Measurements from ENCODE around the gene SFXN3.

SFXN3 gene

DNA sequence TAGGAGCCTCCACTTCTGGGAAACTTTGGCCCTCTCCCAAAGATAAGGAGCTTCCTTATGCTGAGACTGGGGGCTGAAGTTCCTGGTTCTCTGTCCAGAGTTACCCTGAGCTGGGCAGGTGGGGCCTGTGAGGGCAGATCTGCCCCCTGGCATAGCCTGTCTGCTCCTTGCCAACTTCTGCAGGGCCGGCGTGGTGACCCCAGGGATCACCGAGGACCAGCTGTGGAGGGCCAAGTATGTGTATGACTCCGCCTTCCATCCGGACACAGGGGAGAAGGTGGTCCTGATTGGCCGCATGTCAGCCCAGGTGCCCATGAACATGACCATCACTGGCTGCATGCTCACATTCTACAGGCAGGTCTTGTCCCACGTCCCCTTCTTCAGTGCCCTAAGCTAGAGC lies 4.3 kb downstream of the SFXN3 start:
- no peak for ATAC-seq
- no peak for TF ChIP-seq ARNTL (CRISPR knock-in tag; IDR thresholded peaks at IDR 0.05; ENCODE audit: borderline replicate concordance, low read depth)
- TF ChIP-seq, protein P1, sequence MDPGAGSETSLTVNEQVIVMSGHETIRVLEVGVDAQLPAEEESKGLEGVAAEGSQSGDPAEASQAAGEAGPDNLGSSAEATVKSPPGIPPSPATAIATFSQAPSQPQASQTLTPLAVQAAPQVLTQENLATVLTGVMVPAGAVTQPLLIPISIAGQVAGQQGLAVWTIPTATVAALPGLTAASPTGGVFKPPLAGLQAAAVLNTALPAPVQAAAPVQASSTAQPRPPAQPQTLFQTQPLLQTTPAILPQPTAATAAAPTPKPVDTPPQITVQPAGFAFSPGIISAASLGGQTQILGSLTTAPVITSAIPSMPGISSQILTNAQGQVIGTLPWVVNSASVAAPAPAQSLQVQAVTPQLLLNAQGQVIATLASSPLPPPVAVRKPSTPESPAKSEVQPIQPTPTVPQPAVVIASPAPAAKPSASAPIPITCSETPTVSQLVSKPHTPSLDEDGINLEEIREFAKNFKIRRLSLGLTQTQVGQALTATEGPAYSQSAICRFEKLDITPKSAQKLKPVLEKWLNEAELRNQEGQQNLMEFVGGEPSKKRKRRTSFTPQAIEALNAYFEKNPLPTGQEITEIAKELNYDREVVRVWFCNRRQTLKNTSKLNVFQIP (CRISPR knock-in tag; IDR thresholded peaks at IDR 0.05; ENCODE audit: borderline replicate concordance, low read depth), result no peak
- TF ChIP-seq ZNF8 (CRISPR knock-in tag; IDR thresholded peaks at IDR 0.05), result no peak
- TF ChIP-seq, protein P2, sequence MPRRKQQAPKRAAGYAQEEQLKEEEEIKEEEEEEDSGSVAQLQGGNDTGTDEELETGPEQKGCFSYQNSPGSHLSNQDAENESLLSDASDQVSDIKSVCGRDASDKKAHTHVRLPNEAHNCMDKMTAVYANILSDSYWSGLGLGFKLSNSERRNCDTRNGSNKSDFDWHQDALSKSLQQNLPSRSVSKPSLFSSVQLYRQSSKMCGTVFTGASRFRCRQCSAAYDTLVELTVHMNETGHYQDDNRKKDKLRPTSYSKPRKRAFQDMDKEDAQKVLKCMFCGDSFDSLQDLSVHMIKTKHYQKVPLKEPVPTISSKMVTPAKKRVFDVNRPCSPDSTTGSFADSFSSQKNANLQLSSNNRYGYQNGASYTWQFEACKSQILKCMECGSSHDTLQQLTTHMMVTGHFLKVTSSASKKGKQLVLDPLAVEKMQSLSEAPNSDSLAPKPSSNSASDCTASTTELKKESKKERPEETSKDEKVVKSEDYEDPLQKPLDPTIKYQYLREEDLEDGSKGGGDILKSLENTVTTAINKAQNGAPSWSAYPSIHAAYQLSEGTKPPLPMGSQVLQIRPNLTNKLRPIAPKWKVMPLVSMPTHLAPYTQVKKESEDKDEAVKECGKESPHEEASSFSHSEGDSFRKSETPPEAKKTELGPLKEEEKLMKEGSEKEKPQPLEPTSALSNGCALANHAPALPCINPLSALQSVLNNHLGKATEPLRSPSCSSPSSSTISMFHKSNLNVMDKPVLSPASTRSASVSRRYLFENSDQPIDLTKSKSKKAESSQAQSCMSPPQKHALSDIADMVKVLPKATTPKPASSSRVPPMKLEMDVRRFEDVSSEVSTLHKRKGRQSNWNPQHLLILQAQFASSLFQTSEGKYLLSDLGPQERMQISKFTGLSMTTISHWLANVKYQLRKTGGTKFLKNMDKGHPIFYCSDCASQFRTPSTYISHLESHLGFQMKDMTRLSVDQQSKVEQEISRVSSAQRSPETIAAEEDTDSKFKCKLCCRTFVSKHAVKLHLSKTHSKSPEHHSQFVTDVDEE (CRISPR knock-in tag; IDR thresholded peaks at IDR 0.05), result no peak
- TF ChIP-seq TCF4 (CRISPR knock-in tag; IDR thresholded peaks at IDR 0.05; ENCODE audit: borderline replicate concordance), result no peak

DNA sequence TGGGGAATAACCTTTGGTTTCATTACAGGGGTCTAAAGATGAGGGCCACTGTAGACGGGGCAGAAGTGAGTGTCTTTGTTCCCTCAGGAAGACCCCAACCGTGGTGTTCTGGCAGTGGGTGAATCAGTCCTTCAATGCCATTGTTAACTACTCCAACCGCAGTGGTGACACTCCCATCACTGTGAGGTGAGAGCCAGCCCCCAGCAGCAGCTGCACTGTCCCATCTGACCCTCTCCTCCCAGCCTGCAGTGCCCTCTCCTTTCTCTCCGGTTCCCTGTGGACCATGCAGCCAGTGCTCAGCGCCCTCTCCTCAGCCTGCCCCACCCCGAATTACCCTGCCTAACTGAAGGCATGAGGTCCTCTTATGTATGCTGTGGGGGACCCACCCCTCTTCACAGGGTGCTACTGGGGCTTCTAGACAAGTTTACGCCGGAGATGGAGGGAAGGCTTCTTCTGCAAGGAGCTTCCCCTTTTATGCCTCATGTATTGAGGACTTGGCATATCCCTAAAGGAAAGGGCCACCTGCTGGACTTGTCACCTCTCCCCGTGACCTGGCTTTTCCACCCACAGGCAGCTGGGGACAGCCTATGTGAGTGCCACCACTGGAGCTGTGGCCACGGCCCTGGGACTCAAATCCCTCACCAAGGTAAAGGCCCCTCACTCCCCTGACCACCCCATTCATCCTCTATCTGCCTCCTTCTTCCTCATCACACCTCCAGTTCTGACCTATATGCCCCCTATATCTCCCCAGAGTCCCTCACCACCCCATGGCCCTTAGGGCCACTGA lies 5.1 kb downstream of the SFXN3 start:
- no peak for ATAC-seq
- TF ChIP-seq RARB (CRISPR knock-in tag; IDR thresholded peaks at IDR 0.05) (no peak), TOX (CRISPR knock-in tag; IDR thresholded peaks at IDR 0.05; ENCODE audit: borderline replicate concordance) (no peak)
- TF ChIP-seq, protein P2 (CRISPR knock-in tag; IDR thresholded peaks at IDR 0.05), result no peak

DNA sequence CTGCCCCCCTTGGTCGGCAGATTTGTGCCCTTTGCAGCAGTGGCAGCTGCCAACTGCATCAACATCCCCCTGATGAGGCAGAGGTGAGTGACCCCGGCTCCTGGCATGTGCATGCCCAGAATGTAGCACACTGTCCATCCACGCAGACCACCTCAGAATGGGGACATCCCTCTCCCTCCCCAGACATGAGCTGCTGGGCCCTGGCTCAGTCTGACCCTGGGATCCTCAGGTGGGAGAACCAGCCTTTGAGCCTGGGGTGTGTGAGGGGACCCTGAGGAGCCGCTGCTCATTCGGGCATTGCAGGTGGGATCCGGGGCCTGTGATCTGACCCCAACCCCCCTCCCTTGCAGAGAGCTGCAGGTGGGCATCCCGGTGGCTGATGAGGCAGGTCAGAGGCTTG lies 5.7 kb downstream of the SFXN3 start:
- no peak for ATAC-seq
- TF ChIP-seq OSR1 (CRISPR knock-in tag; IDR thresholded peaks at IDR 0.05) (no peak), ARNTL (CRISPR knock-in tag; IDR thresholded peaks at IDR 0.05; ENCODE audit: borderline replicate concordance, low read depth) (no peak), ESRRG (CRISPR knock-in tag; IDR thresholded peaks at IDR 0.05) (no peak), ZFP30 (CRISPR knock-in tag; IDR thresholded peaks at IDR 0.05) (no peak)
- TF ChIP-seq, protein P3, sequence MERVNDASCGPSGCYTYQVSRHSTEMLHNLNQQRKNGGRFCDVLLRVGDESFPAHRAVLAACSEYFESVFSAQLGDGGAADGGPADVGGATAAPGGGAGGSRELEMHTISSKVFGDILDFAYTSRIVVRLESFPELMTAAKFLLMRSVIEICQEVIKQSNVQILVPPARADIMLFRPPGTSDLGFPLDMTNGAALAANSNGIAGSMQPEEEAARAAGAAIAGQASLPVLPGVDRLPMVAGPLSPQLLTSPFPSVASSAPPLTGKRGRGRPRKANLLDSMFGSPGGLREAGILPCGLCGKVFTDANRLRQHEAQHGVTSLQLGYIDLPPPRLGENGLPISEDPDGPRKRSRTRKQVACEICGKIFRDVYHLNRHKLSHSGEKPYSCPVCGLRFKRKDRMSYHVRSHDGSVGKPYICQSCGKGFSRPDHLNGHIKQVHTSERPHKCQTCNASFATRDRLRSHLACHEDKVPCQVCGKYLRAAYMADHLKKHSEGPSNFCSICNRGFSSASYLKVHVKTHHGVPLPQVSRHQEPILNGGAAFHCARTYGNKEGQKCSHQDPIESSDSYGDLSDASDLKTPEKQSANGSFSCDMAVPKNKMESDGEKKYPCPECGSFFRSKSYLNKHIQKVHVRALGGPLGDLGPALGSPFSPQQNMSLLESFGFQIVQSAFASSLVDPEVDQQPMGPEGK (CRISPR knock-in tag; IDR thresholded peaks at IDR 0.05; ENCODE audit: borderline replicate concordance), result no peak
- TF ChIP-seq, protein P4, sequence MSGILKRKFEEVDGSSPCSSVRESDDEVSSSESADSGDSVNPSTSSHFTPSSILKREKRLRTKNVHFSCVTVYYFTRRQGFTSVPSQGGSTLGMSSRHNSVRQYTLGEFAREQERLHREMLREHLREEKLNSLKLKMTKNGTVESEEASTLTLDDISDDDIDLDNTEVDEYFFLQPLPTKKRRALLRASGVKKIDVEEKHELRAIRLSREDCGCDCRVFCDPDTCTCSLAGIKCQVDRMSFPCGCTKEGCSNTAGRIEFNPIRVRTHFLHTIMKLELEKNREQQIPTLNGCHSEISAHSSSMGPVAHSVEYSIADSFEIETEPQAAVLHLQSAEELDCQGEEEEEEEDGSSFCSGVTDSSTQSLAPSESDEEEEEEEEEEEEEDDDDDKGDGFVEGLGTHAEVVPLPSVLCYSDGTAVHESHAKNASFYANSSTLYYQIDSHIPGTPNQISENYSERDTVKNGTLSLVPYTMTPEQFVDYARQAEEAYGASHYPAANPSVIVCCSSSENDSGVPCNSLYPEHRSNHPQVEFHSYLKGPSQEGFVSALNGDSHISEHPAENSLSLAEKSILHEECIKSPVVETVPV (CRISPR knock-in tag; IDR thresholded peaks at IDR 0.05), result no peak

DNA sequence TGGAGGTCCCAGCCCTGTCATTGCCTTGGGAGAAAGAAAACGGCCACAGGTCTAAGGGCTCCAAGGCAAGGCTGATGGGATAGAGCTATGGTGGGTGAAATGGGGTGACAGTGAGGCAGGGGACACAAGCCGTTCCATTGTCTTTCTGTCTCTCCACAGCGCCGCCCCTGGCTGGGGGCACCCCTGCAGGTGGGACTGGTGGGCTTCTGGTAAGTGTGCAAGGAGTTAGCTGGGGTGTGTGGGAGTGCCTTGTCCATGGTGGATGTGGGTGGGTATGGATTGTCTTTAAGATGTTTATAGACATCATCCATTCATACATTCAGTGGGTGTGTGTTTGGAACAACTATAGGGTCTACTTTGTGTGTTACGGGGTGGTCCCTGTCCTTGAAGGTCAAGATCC lies 7.5 kb downstream of the SFXN3 start:
- no peak for ATAC-seq
- TF ChIP-seq ZNF70 (CRISPR knock-in tag; IDR thresholded peaks at IDR 0.05), result no peak
- no peak for TF ChIP-seq TCF4 (CRISPR knock-in tag; IDR thresholded peaks at IDR 0.05; ENCODE audit: borderline replicate concordance)
- TF ChIP-seq RARB (CRISPR knock-in tag; IDR thresholded peaks at IDR 0.05), result no peak
- no peak for TF ChIP-seq GLIS3 (CRISPR knock-in tag; IDR thresholded peaks at IDR 0.05)
- no peak for TF ChIP-seq TOX (CRISPR knock-in tag; IDR thresholded peaks at IDR 0.05; ENCODE audit: borderline replicate concordance)
- no peak for TF ChIP-seq ESRRG (CRISPR knock-in tag; IDR thresholded peaks at IDR 0.05)
- TF ChIP-seq, protein P5, sequence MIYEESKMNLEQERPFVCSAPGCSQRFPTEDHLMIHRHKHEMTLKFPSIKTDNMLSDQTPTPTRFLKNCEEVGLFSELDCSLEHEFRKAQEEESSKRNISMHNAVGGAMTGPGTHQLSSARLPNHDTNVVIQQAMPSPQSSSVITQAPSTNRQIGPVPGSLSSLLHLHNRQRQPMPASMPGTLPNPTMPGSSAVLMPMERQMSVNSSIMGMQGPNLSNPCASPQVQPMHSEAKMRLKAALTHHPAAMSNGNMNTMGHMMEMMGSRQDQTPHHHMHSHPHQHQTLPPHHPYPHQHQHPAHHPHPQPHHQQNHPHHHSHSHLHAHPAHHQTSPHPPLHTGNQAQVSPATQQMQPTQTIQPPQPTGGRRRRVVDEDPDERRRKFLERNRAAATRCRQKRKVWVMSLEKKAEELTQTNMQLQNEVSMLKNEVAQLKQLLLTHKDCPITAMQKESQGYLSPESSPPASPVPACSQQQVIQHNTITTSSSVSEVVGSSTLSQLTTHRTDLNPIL (CRISPR knock-in tag; IDR thresholded peaks at IDR 0.05; ENCODE audit: low read depth), result no peak
- TF ChIP-seq ZFP30 (CRISPR knock-in tag; IDR thresholded peaks at IDR 0.05), result no peak
- no peak for TF ChIP-seq SNAI2 (CRISPR knock-in tag; IDR thresholded peaks at IDR 0.05)
- TF ChIP-seq PPARA (CRISPR knock-in tag; IDR thresholded peaks at IDR 0.05; ENCODE audit: borderline replicate concordance), result no peak
- TF ChIP-seq, protein P4 (CRISPR knock-in tag; IDR thresholded peaks at IDR 0.05), result no peak
- no peak for TF ChIP-seq BACH2 (CRISPR knock-in tag; IDR thresholded peaks at IDR 0.05; ENCODE audit: borderline replicate concordance)
- TF ChIP-seq, protein P1 (CRISPR knock-in tag; IDR thresholded peaks at IDR 0.05; ENCODE audit: borderline replicate concordance, low read depth), result no peak
- no peak for TF ChIP-seq OSR1 (CRISPR knock-in tag; IDR thresholded peaks at IDR 0.05)
